Naive thymus-derived CD8-positive, alpha-beta T cell (primary cell): ENCODE data around the gene ASB14. TPM values are rescaled to one million over a fixed set of nuclear protein-coding genes. Genes with fewer than 3 reads are reported as not detected.

Source experiments
- ATAC-seq, 2 donors: fragments of 150-1000 bp; cut with Tn5 transposase in 1 of 2; sonication (Bioruptor Pico), chemical (Tn5 transposase) in 1 of 2; 1 replicate in 1 of 2; 2 replicates in 1 of 2; pipeline ENCODE4 v1.10.0; 2021; ENCODE audit warnings: mild to moderate bottlenecking in 2 of 2, moderate library complexity in 2 of 2
- POLR2A ChIA-PET: fragments of 350-600 bp; sonication (Branson Sonifier 250); formaldehyde crosslinking; loops from one replicate; lab custom pipeline; 2021; ENCODE audit warnings: antibody characterized with exemption; lab: Charles Lee
- DNase-seq, 10 donors: peaks; one replicate each; pipeline versions ENCODE4 v3.0.0 to v3.0.0-alpha.2; 2020 to 2022
- H3K27ac Mint-ChIP-seq, 10 donors: one replicate each; pipeline ENCODE4 v1.8.0; 2020 to 2022; ENCODE audit warnings: mild to moderate bottlenecking in 10 of 10, mixed read lengths in 10 of 10, moderate library complexity in 4 of 10, inconsistent platforms in 1 of 10
- H3K27me3 Mint-ChIP-seq, 5 donors: one replicate each; pipeline ENCODE4 v1.8.0; 2021 to 2022; ENCODE audit warnings: mixed read lengths in 5 of 5
- H3K36me3 Mint-ChIP-seq, 3 donors: one replicate each; pipeline ENCODE4 v1.8.0; 2020 to 2022; ENCODE audit warnings: mixed read lengths in 3 of 3, mild to moderate bottlenecking in 2 of 3, inconsistent platforms in 1 of 3
- H3K4me1 Mint-ChIP-seq, 4 donors: one replicate each; pipeline ENCODE4 v1.8.0; 2021 to 2022; ENCODE audit warnings: mixed read lengths in 4 of 4
- H3K4me3 Mint-ChIP-seq, 10 donors: one replicate each; pipeline ENCODE4 v1.8.0; 2020 to 2022; ENCODE audit warnings: mild to moderate bottlenecking in 10 of 10, mixed read lengths in 10 of 10, moderate library complexity in 6 of 10, inconsistent platforms in 1 of 10
- H3K9me3 Mint-ChIP-seq, 9 donors: one replicate each; pipeline ENCODE4 v1.8.0; 2020 to 2022; ENCODE audit warnings: mixed read lengths in 9 of 9, mild to moderate bottlenecking in 3 of 9, inconsistent platforms in 1 of 9, moderate library complexity in 1 of 9
- polyA plus RNA-seq, 3 donors: library from polyadenylated mRNA; unstranded; fragments of 300-500 nt; fragmentation: Illumina TruSeq; gene quantifications; one replicate each; pipeline ENCODE4 v1.2.3, GENCODE V29; 2021
- total RNA-seq, 8 experiments: library from RNA in 2 of 8; stranded (reverse) in 2 of 8; gene quantifications; one replicate each; pipeline ENCODE4 v1.2.3 and lab custom pipeline; 2021 to 2026

The ASB14 gene
- total and polyA plus RNA-seq, 5 experiments from 2014 or later, result 0.08 to 0.90 (median 0.10) TPM; not detected in 2

GRCh38 chr3:57252404-57252803 is 40.1 kb downstream of the ASB14 start:
- peaks cover 0 to 4% (median 0%) of the 10 kb centered on the region in 4 donors for H3K4me1 Mint-ChIP-seq
- H3K27ac Mint-ChIP-seq, result peak overlapping the region in 1 of 10 donors; percentile 43
- H3K9me3 Mint-ChIP-seq, result no peaks in the 10 kb centered on the region
- ATAC-seq (no peak), DNase-seq (no peak)
- POLR2A ChIA-PET, result no interaction called here
- no peak overlapping the region for H3K4me3 Mint-ChIP-seq
- H3K36me3 Mint-ChIP-seq, result peaks cover 8 to 69% (median 14%) of the 10 kb centered on the region in 3 donors
- H3K27me3 Mint-ChIP-seq, result no peaks in the 10 kb centered on the region

GRCh38 chr3:57244946-57245345 is 47.5 kb downstream of the ASB14 start:
- no peak for ATAC-seq
- H3K36me3 Mint-ChIP-seq, result peaks cover 10 to 88% (median 39%) of the 10 kb centered on the region in 3 donors
- H3K9me3 Mint-ChIP-seq, result no peaks in the 10 kb centered on the region
- H3K27me3 Mint-ChIP-seq, result no peaks in the 10 kb centered on the region
- DNase-seq, result no peak
- H3K4me1 Mint-ChIP-seq, result peaks cover 0 to 7% (median 2%) of the 10 kb centered on the region in 4 donors
- H3K4me3 Mint-ChIP-seq, result no peak overlapping the region
- POLR2A ChIA-PET, result no interaction called here
- peak overlapping the region in 1 of 10 donors; percentile 11 for H3K27ac Mint-ChIP-seq

- DNase-seq (no peak), ATAC-seq (no peak)
- Mint-ChIP-seq H3K4me3 (no peak overlapping the region), H3K27ac (peak overlapping the region in 2 of 10 donors; percentile 8 to 67), H3K4me1 (peaks cover 0 to 41% (median 14%) of the 10 kb centered on the region in 4 donors), H3K27me3 (no peaks in the 10 kb centered on the region), H3K9me3 (no peaks in the 10 kb centered on the region), H3K36me3 (peaks cover 13 to 40% (median 20%) of the 10 kb centered on the region in 3 donors)
- POLR2A ChIA-PET, result interaction anchor here (0.5 kb wide), 1 partner anchor 256 kb away, joined by 5 read pairs; no protein-coding TSS in a partner anchor
Observed at GRCh38 chr3:57234613-57235575, 57.6 kb downstream of the ASB14 start.

- ATAC-seq (no peak), DNase-seq (no peak)
- Mint-ChIP-seq H3K9me3 (no peaks in the 10 kb centered on the region), H3K27me3 (no peaks in the 10 kb centered on the region), H3K4me3 (no peak overlapping the region), H3K36me3 (peaks cover 7 to 30% (median 13%) of the 10 kb centered on the region in 3 donors), H3K4me1 (peaks cover 6 to 52% (median 21%) of the 10 kb centered on the region in 4 donors), H3K27ac (peak overlapping the region in 1 of 10 donors; percentile 62)
- POLR2A ChIA-PET, result interaction anchor here (0.7 kb wide), 1 partner anchor 1308 kb away, joined by 4 read pairs; no protein-coding TSS in a partner anchor
Observed at GRCh38 chr3:57233799-57234198, 58.7 kb downstream of the ASB14 start.

- Mint-ChIP-seq H3K4me3 (peak overlapping the region in 5 of 10 donors; percentile 4 to 88 (median 23)), H3K27ac (peak overlapping the region in 2 of 10 donors; percentile 14 to 60), H3K27me3 (no peaks in the 10 kb centered on the region), H3K9me3 (no peaks in the 10 kb centered on the region), H3K4me1 (peaks cover 9 to 58% (median 29%) of the 10 kb centered on the region in 4 donors), H3K36me3 (peaks cover 0 to 7% (median 0%) of the 10 kb centered on the region in 3 donors)
- POLR2A ChIA-PET, result interaction anchor here (1.1 kb wide), 1 partner anchor 463 kb away, joined by 7 read pairs; the partner anchor contains the start of gene DENND6A
- ATAC-seq (no peak), DNase-seq (no peak)
Observed at GRCh38 chr3:57230006-57230405, 62.5 kb downstream of the ASB14 start.

- DNase-seq, result peak in 9 of 10 donors; percentile 14 to 61 (median 37)
- POLR2A ChIA-PET, result interaction anchor here (0.6 to 1.6 kb wide), 5 partner anchors 10 to 1078 kb away, joined by 3 to 7 read pairs (median 3); partner anchors contain the start of genes HTD2, PDE12 and RPP14
- H3K27me3 Mint-ChIP-seq, result no peaks in the 10 kb centered on the region
- H3K4me1 Mint-ChIP-seq, result peaks cover 7 to 46% (median 27%) of the 10 kb centered on the region in 4 donors
- H3K27ac Mint-ChIP-seq, result peak overlapping the region; percentile 40 to 94 (median 76)
- H3K9me3 Mint-ChIP-seq, result no peaks in the 10 kb centered on the region
- peaks cover 0 to 7% (median 0%) of the 10 kb centered on the region in 3 donors for H3K36me3 Mint-ChIP-seq
- H3K4me3 Mint-ChIP-seq, result peak overlapping the region; percentile 84 to 95 (median 92)
- peak; percentile 53 to 68 for ATAC-seq
Observed at GRCh38 chr3:57227930-57228751, 64.3 kb downstream of the ASB14 start.

- peaks cover 0 to 1% (median 0%) of the 10 kb centered on the region in 3 donors for H3K36me3 Mint-ChIP-seq
- peak within 1 kb of the TSS; percentile 40 to 94 (median 86) for H3K27ac Mint-ChIP-seq
- H3K4me1 Mint-ChIP-seq, result peaks cover 7 to 41% (median 25%) of the 10 kb centered on the region in 4 donors
- DNase-seq (peak; percentile 75 to 90 (median 86)), ATAC-seq (peak; percentile 87 to 91)
- H3K27me3 Mint-ChIP-seq, result no peaks in the 10 kb centered on the region
- H3K9me3 Mint-ChIP-seq, result no peaks in the 10 kb centered on the region
- POLR2A ChIA-PET, result interaction anchor here (0.6 to 1.6 kb wide), 4 partner anchors 11 to 1079 kb away, joined by 3 to 7 read pairs (median 3); partner anchors contain the start of genes HTD2, PDE12 and RPP14
- peak within 1 kb of the TSS; percentile 88 to 95 (median 92) for H3K4me3 Mint-ChIP-seq
Observed at GRCh38 chr3:57227204-57227929, 65.1 kb downstream of the ASB14 start, which contains the start of gene APPL1. TSS of gene APPL1 (plus strand) at chr3:57227729. CDS start at chr3:57227884, 155 bp downstream.

GRCh38 chr3:57226176-57226575 is 66.3 kb downstream of the ASB14 start:
- Mint-ChIP-seq H3K9me3 (no peaks in the 10 kb centered on the region), H3K4me3 (peak overlapping the region in 8 of 10 donors; percentile 0 to 88 (median 37)), H3K4me1 (peaks cover 7 to 32% (median 21%) of the 10 kb centered on the region in 4 donors), H3K27ac (peak overlapping the region in 2 of 10 donors; percentile 65 to 84), H3K36me3 (no peaks in the 10 kb centered on the region), H3K27me3 (no peaks in the 10 kb centered on the region)
- POLR2A ChIA-PET, result no interaction called here
- no peak for ATAC-seq
- no peak for DNase-seq

- no peak overlapping the region for H3K4me3 Mint-ChIP-seq
- H3K9me3 Mint-ChIP-seq, result no peaks in the 10 kb centered on the region
- no peaks in the 10 kb centered on the region for H3K27me3 Mint-ChIP-seq
- H3K27ac Mint-ChIP-seq, result no peak overlapping the region
- DNase-seq (no peak), ATAC-seq (no peak)
- POLR2A ChIA-PET, result no interaction called here
- peaks cover 7 to 25% (median 18%) of the 10 kb centered on the region in 4 donors for H3K4me1 Mint-ChIP-seq
- no peaks in the 10 kb centered on the region for H3K36me3 Mint-ChIP-seq
Observed at GRCh38 chr3:57224856-57225255, 67.6 kb downstream of the ASB14 start.

- Mint-ChIP-seq H3K27ac (no peak overlapping the region), H3K4me1 (peaks cover under 1 to 7% (median 3%) of the 10 kb centered on the region in 4 donors), H3K4me3 (no peak overlapping the region), H3K36me3 (no peaks in the 10 kb centered on the region), H3K9me3 (no peaks in the 10 kb centered on the region), H3K27me3 (no peaks in the 10 kb centered on the region)
- DNase-seq (no peak), ATAC-seq (no peak)
- POLR2A ChIA-PET, result no interaction called here
Observed at GRCh38 chr3:57221883-57222282, 70.6 kb downstream of the ASB14 start.
